GM18517 (cell line): ENCODE data around the gene DND1.
"Not testable (repeated sequence)": the region's sequence is repeated elsewhere in the genome, so short reads cannot be mapped to it uniquely, and the experiment has no call there.

ENCODE experiments used
- ATAC-seq: cut with Tn5 transposase; IDR thresholded peaks from one replicate; pipeline ENCODE4 v1.9.1; 2021; ENCODE audit warnings: mild to moderate bottlenecking, moderate library complexity; ENCODE audit not compliant: unreplicated experiment

DND1 gene

GRCh38 chr5:140673187-140673976 is at the start of gene DND1:
Gene DND1 (minus strand): TSS chr5:140673576. CDS start chr5:140673542, 34 bp downstream.
- no peak for ATAC-seq

- not testable (repeated sequence) for ATAC-seq
These were observed 48.0 kb upstream of the DND1 start for GRCh38 chr5:140721395-140721794.

- not testable (repeated sequence) for ATAC-seq
These were observed 47.4 kb upstream of the DND1 start for GRCh38 chr5:140720738-140721137.

- ATAC-seq: no peak
These were observed 44.9 kb upstream of the DND1 start for GRCh38 chr5:140718266-140718592.

- ATAC-seq: not testable (repeated sequence)
These were observed 42.9 kb upstream of the DND1 start for GRCh38 chr5:140716238-140716637.

GRCh38 chr5:140713562-140714094 is 40.3 kb upstream of the DND1 start:
- ATAC-seq: no peak

- ATAC-seq: no peak
These were observed 38.4 kb upstream of the DND1 start for GRCh38 chr5:140711794-140712193.

- peak; percentile 93 for ATAC-seq
These were observed 37.6 kb upstream of the DND1 start for GRCh38 chr5:140710899-140711552.

- not testable (repeated sequence) for ATAC-seq
These were observed 35.4 kb upstream of the DND1 start for GRCh38 chr5:140708787-140709186.

GRCh38 chr5:140707812-140708211 is 34.4 kb upstream of the DND1 start:
- ATAC-seq: no peak

GRCh38 chr5:140700177-140701144 is 27.1 kb upstream of the DND1 start, which contains the start of gene ZMAT2:
Gene ZMAT2 (plus strand): TSS chr5:140700447. CDS start chr5:140700461, 14 bp downstream.
- peak; percentile 91 for ATAC-seq

GRCh38 chr5:140696891-140697492 is 23.6 kb upstream of the DND1 start:
- no peak for ATAC-seq

GRCh38 chr5:140694276-140694675 is 20.9 kb upstream of the DND1 start:
- no peak for ATAC-seq

- peak; percentile 93 for ATAC-seq
These were observed 17.9 kb upstream of the DND1 start, which contains the start of the genes HARS1 and HARS2 for GRCh38 chr5:140690941-140691924. Gene HARS1 (minus strand): TSS chr5:140691370. CDS start chr5:140691304, 66 bp downstream. Gene HARS2 (plus strand): TSS chr5:140691455. CDS start chr5:140691649, 194 bp downstream.

GRCh38 chr5:140690376-140690932 is 17.1 kb upstream of the DND1 start:
- ATAC-seq: no peak

GRCh38 chr5:140678993-140679392 is 5.6 kb upstream of the DND1 start:
- ATAC-seq: no peak

- ATAC-seq: peak; percentile 61
These were observed 4.6 kb upstream of the DND1 start for GRCh38 chr5:140677947-140678346.

- ATAC-seq: no peak
These were observed 1.3 kb upstream of the DND1 start for GRCh38 chr5:140674629-140675028.

GRCh38 chr5:140674211-140674610 is 835 bp upstream of the DND1 start:
- ATAC-seq: no peak
